ENCODE measurements around the gene P3H4. TPM values are rescaled to one million over a fixed set of nuclear protein-coding genes. Genes with fewer than 3 reads are reported as not detected.

P3H4 gene
- total RNA-seq, 1 donor from 2014 or later: 5.6 TPM

- no peak for DNase-seq (ENCODE audit: low spot score)
These were observed 39.1 kb downstream of the P3H4 start for GRCh38 chr17:41772586-41773189.

- DNase-seq (ENCODE audit: low spot score): no peak
These were observed 39.5 kb downstream of the P3H4 start for GRCh38 chr17:41772218-41772585.

GRCh38 chr17:41771389-41772206, 40.2 kb downstream of the P3H4 start:
- no peak for DNase-seq (ENCODE audit: low spot score)

- DNase-seq (ENCODE audit: low spot score): no peak
These were observed 41.8 kb downstream of the P3H4 start for GRCh38 chr17:41769985-41770384.

- DNase-seq (ENCODE audit: low spot score): no peak
These were observed 42.3 kb downstream of the P3H4 start for GRCh38 chr17:41769346-41769862.

- no peak for DNase-seq (ENCODE audit: low spot score)
These were observed 43.0 kb downstream of the P3H4 start for GRCh38 chr17:41768682-41769288.

GRCh38 chr17:41767324-41768042, 44.3 kb downstream of the P3H4 start:
- no peak for DNase-seq (ENCODE audit: low spot score)

- no peak for DNase-seq (ENCODE audit: low spot score)
These were observed 45.6 kb downstream of the P3H4 start for GRCh38 chr17:41766135-41766534.

GRCh38 chr17:41763327-41763726, 48.4 kb downstream of the P3H4 start:
- DNase-seq (ENCODE audit: low spot score): no peak

- no peak for DNase-seq (ENCODE audit: low spot score)
These were observed 48.9 kb downstream of the P3H4 start for GRCh38 chr17:41762841-41763240.

- DNase-seq (ENCODE audit: low spot score): no peak
These were observed 49.4 kb downstream of the P3H4 start for GRCh38 chr17:41762391-41762790.

- DNase-seq (ENCODE audit: low spot score): no peak
These were observed 50.9 kb downstream of the P3H4 start for GRCh38 chr17:41760878-41761277.

GRCh38 chr17:41758601-41759000, 53.1 kb downstream of the P3H4 start:
- no peak for DNase-seq (ENCODE audit: low spot score)

- no peak for DNase-seq (ENCODE audit: low spot score)
These were observed 57.7 kb downstream of the P3H4 start for GRCh38 chr17:41754066-41754465.

Other genes starting within 250 kb of the P3H4 start
- gene KRT9, start 239.9 kb downstream of the P3H4 start, total RNA-seq: not detected
- 1.00 TPM for gene KRT14, start 225.1 kb downstream of the P3H4 start, total RNA-seq
- gene KRT16, start 199.2 kb downstream of the P3H4 start, total RNA-seq: 5.5 TPM
- gene KRT17, start 187.4 kb downstream of the P3H4 start, total RNA-seq: not detected
- gene EIF1, start 123.1 kb downstream of the P3H4 start, total RNA-seq: 972 TPM
- not detected for gene GAST, start 99.6 kb downstream of the P3H4 start, total RNA-seq
- 0.13 TPM for gene HAP1, start 77.3 kb downstream of the P3H4 start, total RNA-seq
- 16.2 TPM for gene JUP, start 25.2 kb downstream of the P3H4 start, total RNA-seq
- 35.7 TPM for gene FKBP10, start 1.1 kb upstream of the P3H4 start, total RNA-seq
- gene NT5C3B, start 24.3 kb upstream of the P3H4 start, total RNA-seq: 43.8 TPM
- 0.74 TPM for gene KLHL10, start 25.9 kb upstream of the P3H4 start, total RNA-seq
- gene KLHL11, start 53.5 kb upstream of the P3H4 start, total RNA-seq: 10.8 TPM
- gene ACLY, start 107.0 kb upstream of the P3H4 start, total RNA-seq: 140 TPM
- 0.48 TPM for gene ODAD4, start 118.7 kb upstream of the P3H4 start, total RNA-seq
- gene CNP, start 154.8 kb upstream of the P3H4 start, total RNA-seq: 84.0 TPM
- 74.8 TPM for gene DNAJC7, start 205.5 kb upstream of the P3H4 start, total RNA-seq
- gene NKIRAS2, start 208.1 kb upstream of the P3H4 start, total RNA-seq: 30.9 TPM
- gene C17orf113, start 238.7 kb upstream of the P3H4 start, total RNA-seq: 0.13 TPM

All from mesenteric fat pad (tissue), 1 donor.